ENCODE results near the gene HNRNPH3.

DNA sequence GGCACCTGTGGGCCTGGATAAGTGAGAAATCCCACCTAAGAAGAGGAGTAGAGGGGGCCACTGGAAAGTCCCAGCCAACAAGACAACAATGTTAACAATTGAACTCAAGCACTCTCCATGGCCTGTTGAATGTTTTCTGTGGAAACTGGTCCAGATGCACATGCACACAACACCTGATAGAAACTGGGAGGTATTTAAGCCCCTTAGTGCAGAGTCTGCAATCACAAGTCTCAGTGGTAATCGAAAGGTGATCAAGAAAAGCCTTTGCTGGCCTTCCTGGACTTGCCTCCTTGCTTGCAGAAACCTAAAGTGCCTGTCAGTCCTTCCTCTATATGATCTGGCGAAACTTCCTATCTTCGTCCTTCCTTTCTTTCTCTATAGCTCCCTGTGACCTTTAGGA lies 30.6 kb upstream of the HNRNPH3 start:
- TF ChIP-seq POLR2A (IDR thresholded peaks at IDR 0.05): no peak
- TF ChIP-seq, protein P1, sequence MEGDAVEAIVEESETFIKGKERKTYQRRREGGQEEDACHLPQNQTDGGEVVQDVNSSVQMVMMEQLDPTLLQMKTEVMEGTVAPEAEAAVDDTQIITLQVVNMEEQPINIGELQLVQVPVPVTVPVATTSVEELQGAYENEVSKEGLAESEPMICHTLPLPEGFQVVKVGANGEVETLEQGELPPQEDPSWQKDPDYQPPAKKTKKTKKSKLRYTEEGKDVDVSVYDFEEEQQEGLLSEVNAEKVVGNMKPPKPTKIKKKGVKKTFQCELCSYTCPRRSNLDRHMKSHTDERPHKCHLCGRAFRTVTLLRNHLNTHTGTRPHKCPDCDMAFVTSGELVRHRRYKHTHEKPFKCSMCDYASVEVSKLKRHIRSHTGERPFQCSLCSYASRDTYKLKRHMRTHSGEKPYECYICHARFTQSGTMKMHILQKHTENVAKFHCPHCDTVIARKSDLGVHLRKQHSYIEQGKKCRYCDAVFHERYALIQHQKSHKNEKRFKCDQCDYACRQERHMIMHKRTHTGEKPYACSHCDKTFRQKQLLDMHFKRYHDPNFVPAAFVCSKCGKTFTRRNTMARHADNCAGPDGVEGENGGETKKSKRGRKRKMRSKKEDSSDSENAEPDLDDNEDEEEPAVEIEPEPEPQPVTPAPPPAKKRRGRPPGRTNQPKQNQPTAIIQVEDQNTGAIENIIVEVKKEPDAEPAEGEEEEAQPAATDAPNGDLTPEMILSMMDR (IDR thresholded peaks at IDR 0.05): no peak

Data from heart left ventricle (tissue), 13 donors.